Fibroblast of villous mesenchyme (primary cell): ENCODE results near the gene UNC93B1. TPM values are rescaled to one million over a fixed set of nuclear protein-coding genes. Genes with fewer than 3 reads are reported as not detected.

Experiments used
- DNase-seq: peaks from one replicate; pipeline ENCODE4 v3.0.0-alpha.2; 2010; ENCODE audit warnings: low read depth
- H3K4me3 ChIP-seq: 2 replicates; pipeline ENCODE4 v1.5.1; 2011; ENCODE audit warnings: low read depth, mild to moderate bottlenecking, low read length
- total RNA-seq: library from RNA; depleted of rRNA; stranded (reverse); fragments of >200 nt; gene quantifications from 2 replicates; pipeline ENCODE4 v1.2.3, GENCODE V29; 2012
- TF ChIP-seq, protein P1 (sequence below): IDR thresholded peaks from 2 replicates; pipeline ENCODE4 v1.5.1; 2012; ENCODE audit warnings: low read depth, mild to moderate bottlenecking, low read length; ENCODE audit not compliant: insufficient read depth

Gene UNC93B1
- total RNA-seq, 1 donor = 14.7 TPM

DNA sequence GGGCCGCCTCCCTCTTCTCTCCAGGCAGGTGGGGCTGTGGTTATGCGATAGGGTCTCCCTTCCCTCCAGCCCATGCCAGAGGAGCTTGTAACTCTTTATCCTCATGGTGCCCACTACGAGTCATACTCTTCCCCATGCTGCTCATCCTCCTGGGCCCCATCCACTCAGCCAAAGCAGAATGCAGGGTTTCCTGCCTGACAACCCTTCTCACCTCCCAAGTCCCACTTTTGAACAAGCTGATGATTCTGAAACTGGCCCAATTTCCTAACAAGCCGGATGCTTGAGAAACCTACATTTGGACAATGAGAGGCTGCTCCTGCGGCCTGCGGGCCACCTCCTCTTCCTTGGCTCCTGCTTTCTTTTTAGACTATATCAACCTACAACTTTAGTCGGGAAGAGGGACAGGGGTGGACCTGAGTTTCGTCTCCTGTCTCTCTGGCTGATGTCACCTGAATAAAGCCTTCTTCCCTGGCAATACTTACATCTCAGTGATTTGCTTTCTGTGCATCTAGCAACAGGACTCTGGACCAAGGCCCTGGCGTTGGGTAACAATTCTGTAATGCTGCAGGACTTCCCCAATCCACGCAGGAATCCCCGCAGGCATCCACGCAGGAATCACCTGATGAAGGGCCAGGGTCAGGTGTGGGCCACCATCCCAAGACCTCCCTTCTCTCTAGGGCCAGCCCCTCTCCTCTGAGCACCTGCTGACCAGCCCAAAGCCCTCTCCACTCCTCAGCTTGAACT, 25.1 kb upstream of the UNC93B1 start:
- no peak overlapping the region for H3K4me3 ChIP-seq
- DNase-seq = no peak
- TF ChIP-seq, protein P1, sequence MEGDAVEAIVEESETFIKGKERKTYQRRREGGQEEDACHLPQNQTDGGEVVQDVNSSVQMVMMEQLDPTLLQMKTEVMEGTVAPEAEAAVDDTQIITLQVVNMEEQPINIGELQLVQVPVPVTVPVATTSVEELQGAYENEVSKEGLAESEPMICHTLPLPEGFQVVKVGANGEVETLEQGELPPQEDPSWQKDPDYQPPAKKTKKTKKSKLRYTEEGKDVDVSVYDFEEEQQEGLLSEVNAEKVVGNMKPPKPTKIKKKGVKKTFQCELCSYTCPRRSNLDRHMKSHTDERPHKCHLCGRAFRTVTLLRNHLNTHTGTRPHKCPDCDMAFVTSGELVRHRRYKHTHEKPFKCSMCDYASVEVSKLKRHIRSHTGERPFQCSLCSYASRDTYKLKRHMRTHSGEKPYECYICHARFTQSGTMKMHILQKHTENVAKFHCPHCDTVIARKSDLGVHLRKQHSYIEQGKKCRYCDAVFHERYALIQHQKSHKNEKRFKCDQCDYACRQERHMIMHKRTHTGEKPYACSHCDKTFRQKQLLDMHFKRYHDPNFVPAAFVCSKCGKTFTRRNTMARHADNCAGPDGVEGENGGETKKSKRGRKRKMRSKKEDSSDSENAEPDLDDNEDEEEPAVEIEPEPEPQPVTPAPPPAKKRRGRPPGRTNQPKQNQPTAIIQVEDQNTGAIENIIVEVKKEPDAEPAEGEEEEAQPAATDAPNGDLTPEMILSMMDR = no peak

- no peak overlapping the region for H3K4me3 ChIP-seq
- TF ChIP-seq, protein P1 = no peak
- no peak for DNase-seq
These were observed 23.8 kb upstream of the UNC93B1 start for GRCh38 chr11:68027667-68028066.

- TF ChIP-seq, protein P1 = no peak
- no peak overlapping the region for H3K4me3 ChIP-seq
- DNase-seq = no peak
These were observed 22.7 kb upstream of the UNC93B1 start for GRCh38 chr11:68026391-68027105.

- H3K4me3 ChIP-seq = no peak overlapping the region
- DNase-seq = no peak
- TF ChIP-seq, protein P1 = no peak
These were observed 21.1 kb upstream of the UNC93B1 start for GRCh38 chr11:68025047-68025446.

DNA sequence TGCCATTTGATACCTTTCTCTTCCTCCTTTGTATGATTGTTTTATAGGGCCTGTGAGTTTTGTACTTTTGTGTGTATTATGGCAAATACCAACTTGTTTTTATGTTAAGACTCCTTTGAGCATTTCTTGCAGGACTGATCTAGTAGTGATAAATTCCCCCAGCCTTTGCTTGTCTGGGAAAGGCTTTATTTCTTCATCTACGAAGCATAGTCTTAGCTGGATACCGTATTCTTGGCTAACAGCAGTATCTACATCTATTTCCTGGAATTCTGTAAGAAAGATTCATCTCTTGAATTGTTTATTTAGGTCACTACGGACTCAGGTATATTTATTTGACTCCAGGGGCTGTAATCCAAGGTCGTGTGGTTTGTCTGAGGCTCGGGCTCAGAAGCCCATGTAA, 20.6 kb upstream of the UNC93B1 start:
- H3K4me3 ChIP-seq = no peak overlapping the region
- no peak for DNase-seq
- TF ChIP-seq, protein P1 = no peak

GRCh38 chr11:68022531-68022930, 18.6 kb upstream of the UNC93B1 start:
- no peak for DNase-seq
- no peak overlapping the region for H3K4me3 ChIP-seq
- TF ChIP-seq, protein P1 = no peak
